ENCODE data around the gene MRPL27. TPM values are rescaled to one million over a fixed set of nuclear protein-coding genes. Genes with fewer than 3 reads are reported as not detected.

Gene MRPL27
- total and polyA plus RNA-seq, 2 of the 4 experiments (the other 2 are of a cell fraction) = 176 to 202 TPM

GRCh38 chr17:50354198-50354597 is 18.8 kb downstream of the MRPL27 start:
- H3K4me2 ChIP-seq (ENCODE audit: low read depth, low read length) = no peak overlapping the region
- no peak overlapping the region for H2BK20ac ChIP-seq (ENCODE audit: low read depth, low read length)
- H2BK5ac ChIP-seq (ENCODE audit: low read depth, low read length, poor library complexity, severe bottlenecking) = no peak overlapping the region
- no peaks in the 10 kb centered on the region for H3K27me3 ChIP-seq (ENCODE audit: control insufficient read depth, insufficient read depth, low read length)
- H3K27ac ChIP-seq (ENCODE audit: insufficient read depth, low read length) = no peak overlapping the region
- peaks cover 12% of the 10 kb centered on the region; the same call in 1 of the 2 replicates for H3K9me1 ChIP-seq (ENCODE audit: insufficient read depth, low read length)
- CTCF ChIA-PET = no interaction called here
- H2BK120ac ChIP-seq (ENCODE audit: low read depth, low read length) = no peak overlapping the region
- H2AK9ac ChIP-seq (replicated peaks; ENCODE audit: low read depth, low read length, poor library complexity) = no peak overlapping the region
- intact Hi-C loops (cut with micrococcal nuclease) (no loop called here), dilution Hi-C loops (cut with HindIII; ENCODE audit: low sequenced_read_pairs, unreplicated experiment) (no loop called here), in situ Hi-C loops (cut with MboI; ENCODE audit: low sequenced_read_pairs) (no loop called here)
- H4K91ac ChIP-seq (ENCODE audit: insufficient read depth, low read depth, low read length) = no peak overlapping the region
- peaks cover 59% of the 10 kb centered on the region for H3K36me3 ChIP-seq (ENCODE audit: control insufficient read depth, insufficient read depth, low read length)
- no peak overlapping the region for H3K23ac ChIP-seq (ENCODE audit: low read depth, low read length)
- H3K4me3 ChIP-seq (ENCODE audit: insufficient read depth, low read depth, low read length) = no peak overlapping the region
- no peak overlapping the region for H3K9ac ChIP-seq (ENCODE audit: low read depth, low read length)
- POLR2A ChIA-PET (ENCODE audit: unreplicated experiment) = no interaction called here
- H3K56ac ChIP-seq (ENCODE audit: extremely low read depth, insufficient read depth, low read length) = no peak overlapping the region
- peak overlapping the region; percentile 32 for H2AFZ ChIP-seq (replicated peaks; ENCODE audit: low read length, poor library complexity)
- no peak overlapping the region for H3K14ac ChIP-seq (replicated peaks; ENCODE audit: low read depth, low read length)
- H4K20me1 ChIP-seq (ENCODE audit: insufficient read depth, low read length) = peaks cover 26% of the 10 kb centered on the region
- TF ChIP-seq RFX5 (IDR thresholded peaks at IDR 0.05; ENCODE audit: low read depth, low read length) (no peak), MAFK (IDR thresholded peaks at IDR 0.05; ENCODE audit: low read depth, low read length) (no peak), FOS (IDR thresholded peaks at IDR 0.05; ENCODE audit: low read depth, low read length) (no peak), CEBPB (IDR thresholded peaks at IDR 0.05; ENCODE audit: low read depth, low read length) (no peak), ELK1 (IDR thresholded peaks at IDR 0.05; ENCODE audit: borderline replicate concordance, low read depth, low read length) (no peak), BHLHE40 (IDR thresholded peaks at IDR 0.05; ENCODE audit: low read depth, low read length) (no peak), CTCF (conservative IDR thresholded peaks at IDR 0.05; ENCODE audit: low read depth, low read length) (no peak), SMC3 (IDR thresholded peaks at IDR 0.05; ENCODE audit: low read depth, low read length) (no peak), NFE2L2 (IDR thresholded peaks at IDR 0.05; ENCODE audit: low read depth, low read length) (no peak), POLR2A (IDR thresholded peaks at IDR 0.05; ENCODE audit: low read depth, low read length) (no peak), RCOR1 (IDR thresholded peaks at IDR 0.05; ENCODE audit: insufficient replicate concordance, low read length) (no peak), CHD1 (IDR thresholded peaks at IDR 0.05; ENCODE audit: low read depth, low read length) (no peak), USF2 (IDR thresholded peaks at IDR 0.05; ENCODE audit: low read depth, low read length) (no peak), MXI1 (IDR thresholded peaks at IDR 0.05; ENCODE audit: borderline replicate concordance, low read depth, low read length) (no peak), MAZ (IDR thresholded peaks at IDR 0.05; ENCODE audit: borderline replicate concordance, low read depth, low read length) (no peak)
- no peaks in the 10 kb centered on the region for H3K9me3 ChIP-seq (ENCODE audit: control insufficient read depth, insufficient read depth, low read length)
- DNase-seq (no peak), ATAC-seq (ENCODE audit: low read depth) (no peak)
- H2AK5ac ChIP-seq (ENCODE audit: low read depth, low read length) = no peak overlapping the region
- H3K79me1 ChIP-seq (ENCODE audit: low read depth in 1 of 2, low read length in 2 of 2) = peaks cover 14 to 40% of the 10 kb centered on the region in 2 experiments; a peak in 3 of 4 replicates
- no peak overlapping the region for H2BK15ac ChIP-seq (ENCODE audit: low read depth, low read length)
- H4K5ac ChIP-seq (ENCODE audit: low read depth, low read length) = no peak overlapping the region
- no peak overlapping the region for H3K18ac ChIP-seq (ENCODE audit: low read depth, low read length)
- H3K4ac ChIP-seq (ENCODE audit: low read depth, low read length) = no peak overlapping the region
- no peaks in the 10 kb centered on the region for H3K4me1 ChIP-seq (ENCODE audit: control insufficient read depth, insufficient read depth, low read length)
- no TSS peak for BruUV-seq (replicated peaks)
- H4K8ac ChIP-seq (ENCODE audit: low read depth in 2 of 2, low read length in 2 of 2) = no peak overlapping the region
- WGBS, 2 experiments (ENCODE audit: extremely low coverage in 2 of 2, insufficient read length in 1 of 2) = 91% methylated on average over 6 of the region's 15 CpGs; no CpG with 5 or more reads in 1 of the 2 experiments
